AG04449 (cell line): ENCODE measurements around the gene GLT1D1.

ENCODE experiments used
- CTCF ChIA-PET: fragments of 350-600 bp; formaldehyde crosslinking; extraction: SDS; loops from one replicate; lab custom pipeline; 2021; ENCODE audit warnings: antibody characterized with exemption; lab: Yijun Ruan, JAX
- POLR2A ChIA-PET: fragments of 400-600, 350-600 bp; formaldehyde crosslinking; extraction: SDS; loops from one replicate; lab custom pipeline; 2020; ENCODE audit warnings: antibody characterized with exemption, inconsistent platforms; lab: Yijun Ruan, JAX
- DNase-seq: peaks from one replicate; pipeline ENCODE4 v3.0.0-alpha.2; 2010; ENCODE audit warnings: low read depth, low spot score
- H3K4me3 ChIP-seq: 2 replicates; pipeline ENCODE4 v1.5.1; 2011; ENCODE audit warnings: low read depth, mild to moderate bottlenecking, control low read depth, low read length
- TF ChIP-seq, protein P1 (sequence below): IDR thresholded peaks from one replicate; pipeline ENCODE4 v1.5.1; 2011; ENCODE audit warnings: mild to moderate bottlenecking, moderate library complexity, low read length, control low read depth, inconsistent platforms; ENCODE audit not compliant: insufficient read depth; ENCODE audit errors: missing control alignments

GLT1D1 gene

DNA sequence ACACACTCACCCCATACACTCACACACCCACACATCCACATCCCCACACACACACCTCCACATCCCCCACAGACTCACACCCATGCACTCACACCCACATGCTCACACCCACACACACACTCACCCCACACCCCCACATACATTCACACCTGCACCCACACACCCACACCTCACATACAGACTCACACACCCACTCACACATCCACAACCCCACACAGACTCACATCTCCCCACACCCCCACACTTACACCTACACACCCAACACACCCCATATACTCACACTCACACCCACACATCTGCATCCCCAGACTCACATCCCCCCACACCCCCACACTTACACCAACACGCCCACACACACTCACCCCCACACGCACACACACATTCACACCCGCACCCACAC is 171.8 kb downstream of the GLT1D1 start:
- TF ChIP-seq, protein P1, sequence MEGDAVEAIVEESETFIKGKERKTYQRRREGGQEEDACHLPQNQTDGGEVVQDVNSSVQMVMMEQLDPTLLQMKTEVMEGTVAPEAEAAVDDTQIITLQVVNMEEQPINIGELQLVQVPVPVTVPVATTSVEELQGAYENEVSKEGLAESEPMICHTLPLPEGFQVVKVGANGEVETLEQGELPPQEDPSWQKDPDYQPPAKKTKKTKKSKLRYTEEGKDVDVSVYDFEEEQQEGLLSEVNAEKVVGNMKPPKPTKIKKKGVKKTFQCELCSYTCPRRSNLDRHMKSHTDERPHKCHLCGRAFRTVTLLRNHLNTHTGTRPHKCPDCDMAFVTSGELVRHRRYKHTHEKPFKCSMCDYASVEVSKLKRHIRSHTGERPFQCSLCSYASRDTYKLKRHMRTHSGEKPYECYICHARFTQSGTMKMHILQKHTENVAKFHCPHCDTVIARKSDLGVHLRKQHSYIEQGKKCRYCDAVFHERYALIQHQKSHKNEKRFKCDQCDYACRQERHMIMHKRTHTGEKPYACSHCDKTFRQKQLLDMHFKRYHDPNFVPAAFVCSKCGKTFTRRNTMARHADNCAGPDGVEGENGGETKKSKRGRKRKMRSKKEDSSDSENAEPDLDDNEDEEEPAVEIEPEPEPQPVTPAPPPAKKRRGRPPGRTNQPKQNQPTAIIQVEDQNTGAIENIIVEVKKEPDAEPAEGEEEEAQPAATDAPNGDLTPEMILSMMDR = no peak
- DNase-seq = no peak
- H3K4me3 ChIP-seq = no peak overlapping the region
- CTCF ChIA-PET = no interaction called here
- POLR2A ChIA-PET = no interaction called here

DNA sequence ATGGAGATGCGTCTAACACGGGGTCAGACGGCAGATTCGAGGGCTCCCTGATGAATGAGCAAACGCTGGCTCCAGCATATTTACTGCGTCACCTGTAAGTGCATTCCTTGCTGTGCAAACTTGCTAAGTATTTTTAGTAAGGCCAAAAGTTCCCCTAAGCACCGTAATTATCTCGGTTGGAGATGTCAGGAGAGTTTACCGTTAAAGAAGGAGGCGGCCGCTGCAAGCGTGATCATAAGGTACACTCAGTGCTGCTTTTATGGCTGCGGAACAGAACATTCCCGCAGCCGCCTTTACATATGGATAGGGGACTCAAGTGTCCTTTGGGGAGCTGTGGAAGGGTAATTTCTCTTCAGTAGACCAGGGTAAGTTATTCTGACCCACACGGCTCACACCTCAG is 175.6 kb downstream of the GLT1D1 start:
- DNase-seq = no peak
- CTCF ChIA-PET = no interaction called here
- POLR2A ChIA-PET = no interaction called here
- no peak overlapping the region for H3K4me3 ChIP-seq
- TF ChIP-seq, protein P1 = no peak
